CMK (cell line): ENCODE data around the gene ACRBP.
"Not testable (repeated sequence)": the region's sequence is repeated elsewhere in the genome, so short reads cannot be mapped to it uniquely, and the experiment has no call there.

Experiments
- DNase-seq: peaks from one replicate; pipeline ENCODE4 v3.0.0-alpha.2; 2010; ENCODE audit warnings: low read depth

ACRBP gene

GRCh38 chr12:6614513-6615172, 32.6 kb downstream of the ACRBP start:
- no peak for DNase-seq

DNA sequence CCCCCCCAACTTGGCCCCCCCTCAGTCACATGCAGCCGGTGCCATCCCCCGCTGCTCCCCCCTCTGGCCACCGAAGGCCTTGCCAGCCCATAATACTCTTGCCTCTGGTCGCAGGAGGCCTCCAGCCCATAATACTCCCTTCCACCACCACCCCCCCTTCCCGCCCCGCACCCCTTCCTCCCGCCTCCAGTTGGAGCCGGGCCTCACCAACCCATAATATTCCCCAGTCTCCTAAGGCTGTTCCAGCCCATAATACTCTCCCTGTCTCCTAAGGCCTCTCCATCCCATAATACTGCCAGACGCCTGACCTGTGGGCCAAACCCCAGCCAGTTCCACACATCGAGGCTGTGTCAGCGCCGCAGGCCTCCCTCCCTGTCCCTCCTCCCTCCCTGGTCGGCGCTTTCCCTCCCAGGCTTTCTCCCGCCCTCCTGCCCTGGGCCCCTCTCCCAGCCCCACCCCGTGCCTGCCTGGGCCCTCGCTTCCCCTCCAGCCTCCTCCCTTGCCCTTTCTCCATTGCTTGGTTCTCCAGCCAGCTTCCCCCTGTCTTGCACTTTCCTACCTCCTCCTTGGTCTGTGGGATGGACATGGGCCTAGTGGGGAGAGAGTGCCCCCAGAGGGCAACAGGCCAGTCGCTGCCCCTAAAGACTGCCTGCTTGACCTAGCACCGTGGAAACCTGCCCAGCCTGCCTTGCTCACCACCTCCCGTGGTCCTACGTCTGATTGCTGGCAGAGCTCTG, 33.3 kb downstream of the ACRBP start:
- DNase-seq = peak; percentile 98

GRCh38 chr12:6613015-6613775, 34.0 kb downstream of the ACRBP start:
- DNase-seq = peak; percentile 93

DNA sequence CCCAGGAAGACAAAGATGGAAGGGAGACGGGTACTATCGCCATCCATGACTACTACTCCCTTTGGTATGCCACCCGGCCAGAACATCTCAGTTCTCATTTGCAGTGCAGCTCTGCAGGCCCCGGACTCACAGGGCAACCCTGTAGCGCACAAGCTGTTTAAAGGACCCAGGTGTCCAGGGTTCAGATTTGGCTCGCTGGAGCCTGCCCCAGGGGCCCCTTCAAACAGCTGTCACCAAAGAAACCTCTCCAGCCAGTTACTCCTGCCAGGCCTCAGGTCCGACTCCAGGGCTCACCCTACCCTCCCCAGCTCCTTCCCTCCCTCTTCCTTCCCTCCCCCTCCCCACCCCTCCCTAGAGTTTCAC, 34.6 kb downstream of the ACRBP start:
- DNase-seq = no peak

- DNase-seq = no peak
These were observed 35.0 kb downstream of the ACRBP start for GRCh38 chr12:6612247-6612646.

DNA sequence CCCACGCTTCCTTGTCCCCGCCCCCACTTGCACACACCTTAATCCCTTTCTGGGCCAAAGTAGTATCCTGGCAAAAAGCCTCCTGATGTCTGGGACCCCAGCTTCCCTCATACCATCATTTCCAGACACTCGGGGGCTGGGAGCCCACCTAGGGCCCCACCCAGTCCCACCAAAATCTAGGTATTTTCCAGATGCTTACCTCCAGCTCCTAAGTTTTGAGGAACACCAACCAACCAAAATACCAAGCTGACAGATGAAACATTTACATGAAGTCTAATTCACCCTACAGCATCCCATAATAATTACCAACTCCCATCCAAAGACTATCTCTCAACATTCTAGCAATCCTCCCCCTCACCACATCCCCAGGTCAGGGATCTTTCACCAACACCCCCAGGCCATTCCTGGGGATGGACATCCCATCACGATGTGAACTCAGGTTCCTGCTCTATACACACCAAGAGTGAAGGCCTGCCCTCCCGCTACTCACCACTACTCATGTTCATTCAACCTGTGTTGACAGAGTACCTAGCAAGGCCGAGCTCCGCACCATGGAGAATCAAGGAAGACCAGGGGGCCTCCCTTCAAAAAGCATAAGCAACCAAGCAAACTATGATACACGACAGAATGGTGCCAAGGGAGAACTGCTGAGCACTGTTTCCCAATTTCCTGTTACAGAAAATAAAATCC, 38.5 kb downstream of the ACRBP start:
- no peak for DNase-seq

DNA sequence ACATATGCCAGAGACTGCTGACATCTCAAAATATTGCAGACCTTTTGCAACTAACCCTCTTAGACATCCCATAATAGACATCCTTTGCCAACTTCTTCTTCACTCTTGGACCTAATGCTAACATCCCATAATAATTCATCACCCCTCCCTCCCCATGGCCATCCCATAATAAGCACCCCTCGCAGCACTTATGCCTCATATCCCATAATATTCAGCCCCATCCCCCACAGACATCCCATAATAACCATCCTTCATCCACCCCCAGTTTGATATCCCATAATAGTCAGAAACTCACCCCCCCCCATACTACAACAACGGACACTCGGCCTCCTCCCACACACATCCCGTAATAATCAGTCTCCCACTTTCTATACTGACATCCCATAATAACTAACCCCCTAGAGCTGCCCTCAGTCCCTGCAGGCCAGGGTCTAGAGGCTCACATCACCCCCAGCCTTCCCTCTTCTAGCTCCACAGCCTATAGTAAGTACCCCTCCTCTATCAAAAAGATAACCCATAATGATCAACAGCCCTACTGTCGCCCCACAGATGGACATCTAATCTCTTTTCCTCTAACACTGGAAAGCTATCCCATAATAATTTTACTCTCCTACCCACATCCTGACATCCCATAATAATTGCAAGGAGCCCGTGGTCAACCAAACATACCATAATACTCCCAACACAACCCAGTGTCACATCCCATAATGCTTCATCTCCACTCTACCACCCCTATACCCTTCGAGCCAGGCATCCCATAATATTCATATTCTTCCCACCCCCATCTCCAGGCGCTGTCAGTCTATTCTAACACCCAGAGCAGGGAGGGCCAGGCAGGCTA, 39.3 kb downstream of the ACRBP start:
- peak; percentile 97 for DNase-seq

GRCh38 chr12:6606331-6607131, 40.7 kb downstream of the ACRBP start:
- peak; percentile 45 for DNase-seq

- no peak for DNase-seq
These were observed 41.6 kb downstream of the ACRBP start for GRCh38 chr12:6605421-6606330.

DNA sequence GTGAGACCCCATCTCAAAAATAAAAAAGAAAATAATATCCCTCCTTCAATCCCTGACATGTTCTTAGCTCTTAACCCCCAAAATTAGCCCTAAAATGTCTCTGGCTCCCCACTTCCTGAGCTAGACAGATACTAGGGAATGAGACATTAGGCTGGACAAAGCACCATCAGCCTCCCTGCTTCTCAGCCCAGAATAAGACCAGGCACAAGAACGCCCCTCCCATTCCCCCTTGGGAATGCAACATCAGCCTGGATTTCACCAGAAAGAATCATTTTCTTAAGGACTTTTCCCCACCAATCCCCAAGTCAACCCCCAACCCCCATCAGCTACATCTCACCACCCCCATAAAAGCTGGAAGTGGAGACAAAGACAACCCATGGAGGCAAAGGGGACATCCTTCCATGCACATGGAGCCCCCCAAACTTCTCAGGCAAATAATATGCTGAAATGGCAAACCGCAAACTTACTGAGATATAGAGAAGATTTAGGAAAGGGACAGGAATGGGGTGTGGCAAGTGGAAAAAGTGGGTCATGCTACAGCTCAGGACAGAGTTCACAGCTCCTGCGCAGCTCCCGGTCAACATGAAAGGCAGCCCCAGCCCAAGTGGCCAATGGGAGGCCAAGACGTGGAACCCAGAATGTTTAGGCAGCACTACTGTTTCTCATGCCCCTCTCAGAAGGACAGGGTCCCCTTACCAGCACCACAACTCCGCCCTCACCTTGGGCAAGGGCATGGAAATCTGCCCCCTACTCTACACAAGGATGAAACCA, 42.8 kb downstream of the ACRBP start:
- DNase-seq = no peak

DNA sequence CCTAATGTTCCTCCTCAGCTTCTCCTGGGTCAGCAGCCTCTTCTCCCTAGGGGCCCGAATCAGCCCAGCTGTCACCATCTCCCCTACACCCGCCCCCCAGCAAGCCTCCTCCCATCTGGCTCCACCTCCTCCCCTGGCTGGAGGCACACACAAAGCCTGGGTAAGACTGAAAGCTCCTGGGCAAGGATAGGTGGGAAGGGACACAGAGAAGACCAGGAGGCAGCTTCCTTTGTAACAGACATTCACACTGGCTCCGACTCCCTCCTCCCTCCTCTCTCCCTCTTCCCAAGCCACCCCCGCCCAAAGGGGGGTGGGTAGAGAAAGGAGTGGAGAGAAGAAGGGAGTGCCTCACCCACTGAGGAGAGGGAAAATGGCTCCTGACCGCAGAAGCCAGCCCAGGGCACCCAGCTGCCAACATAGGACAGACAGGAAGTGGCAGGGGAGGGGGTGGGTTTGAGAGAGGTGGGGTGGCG, 44.1 kb downstream of the ACRBP start:
- no peak for DNase-seq

GRCh38 chr12:6602526-6602925, 44.7 kb downstream of the ACRBP start:
- no peak for DNase-seq

GRCh38 chr12:6595673-6596072, 51.6 kb downstream of the ACRBP start:
- DNase-seq = not testable (repeated sequence)

GRCh38 chr12:6592087-6592486, 55.1 kb downstream of the ACRBP start:
- no peak for DNase-seq
